Measurements from ENCODE around the gene LYPD3.
A peak's percentile ranks its signal among the peaks of the same experiment; 100 is the strongest.

Gene LYPD3

DNA sequence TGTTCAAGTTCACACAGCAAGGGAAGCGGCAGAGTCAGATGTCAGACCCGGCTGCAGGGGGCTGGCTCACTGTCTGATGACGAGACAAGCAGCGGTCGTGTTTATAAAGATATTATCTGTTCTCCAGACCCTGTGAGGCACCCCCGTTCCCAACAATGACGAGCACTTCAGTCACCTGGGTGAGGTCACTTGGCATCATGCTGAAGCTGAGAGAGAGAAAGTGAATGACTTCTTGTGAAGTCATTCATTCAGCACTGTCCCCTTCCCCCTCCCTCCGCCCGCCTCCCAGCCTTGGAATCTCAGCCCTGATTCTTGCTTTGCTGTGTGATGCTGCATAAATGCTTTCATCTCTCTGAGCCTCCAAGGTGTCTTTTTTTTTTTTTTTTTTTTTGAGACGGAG is 4.9 kb upstream of the LYPD3 start:
- DNase-seq: peak; percentile 32
- no peak overlapping the region for H3K27ac ChIP-seq

DNA sequence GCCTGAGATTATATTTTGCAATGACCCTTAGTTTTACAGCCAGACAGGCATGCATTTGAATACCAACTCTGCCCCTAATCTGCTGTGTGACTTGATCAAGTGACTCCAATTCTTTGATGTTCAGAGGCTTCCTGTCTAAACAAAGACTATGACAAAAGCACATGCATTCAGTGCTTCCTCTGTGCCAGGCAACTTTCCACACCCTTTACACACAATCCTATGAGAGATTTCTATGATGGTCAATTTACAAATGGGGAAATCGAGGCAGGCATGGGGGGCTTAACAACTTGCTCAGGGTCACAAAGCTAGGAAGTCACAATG is 3.7 kb upstream of the LYPD3 start:
- no peak overlapping the region for H3K27ac ChIP-seq
- H3K4me3 ChIP-seq (ENCODE audit: low read depth, low read length): no peak overlapping the region
- no peak for DNase-seq

More for the DNA sequence above, 4.9 kb upstream of the LYPD3 start:
- Histone ChIP-seq H3K36me3 (replicated peaks) (no peaks in the 10 kb centered on the region), H3K4me3 (ENCODE audit: low read depth, low read length) (no peak overlapping the region), H3K27me3 (replicated peaks) (no peaks in the 10 kb centered on the region)
- in situ Hi-C loops (cut with HindIII; ENCODE audit: low pct_ligation_motif_present, low sequenced_read_pairs): no loop called here
- TF ChIP-seq, protein P1, sequence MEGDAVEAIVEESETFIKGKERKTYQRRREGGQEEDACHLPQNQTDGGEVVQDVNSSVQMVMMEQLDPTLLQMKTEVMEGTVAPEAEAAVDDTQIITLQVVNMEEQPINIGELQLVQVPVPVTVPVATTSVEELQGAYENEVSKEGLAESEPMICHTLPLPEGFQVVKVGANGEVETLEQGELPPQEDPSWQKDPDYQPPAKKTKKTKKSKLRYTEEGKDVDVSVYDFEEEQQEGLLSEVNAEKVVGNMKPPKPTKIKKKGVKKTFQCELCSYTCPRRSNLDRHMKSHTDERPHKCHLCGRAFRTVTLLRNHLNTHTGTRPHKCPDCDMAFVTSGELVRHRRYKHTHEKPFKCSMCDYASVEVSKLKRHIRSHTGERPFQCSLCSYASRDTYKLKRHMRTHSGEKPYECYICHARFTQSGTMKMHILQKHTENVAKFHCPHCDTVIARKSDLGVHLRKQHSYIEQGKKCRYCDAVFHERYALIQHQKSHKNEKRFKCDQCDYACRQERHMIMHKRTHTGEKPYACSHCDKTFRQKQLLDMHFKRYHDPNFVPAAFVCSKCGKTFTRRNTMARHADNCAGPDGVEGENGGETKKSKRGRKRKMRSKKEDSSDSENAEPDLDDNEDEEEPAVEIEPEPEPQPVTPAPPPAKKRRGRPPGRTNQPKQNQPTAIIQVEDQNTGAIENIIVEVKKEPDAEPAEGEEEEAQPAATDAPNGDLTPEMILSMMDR (IDR thresholded peaks at IDR 0.05; ENCODE audit: low read depth, low read length, missing control alignments): no peak

DNA sequence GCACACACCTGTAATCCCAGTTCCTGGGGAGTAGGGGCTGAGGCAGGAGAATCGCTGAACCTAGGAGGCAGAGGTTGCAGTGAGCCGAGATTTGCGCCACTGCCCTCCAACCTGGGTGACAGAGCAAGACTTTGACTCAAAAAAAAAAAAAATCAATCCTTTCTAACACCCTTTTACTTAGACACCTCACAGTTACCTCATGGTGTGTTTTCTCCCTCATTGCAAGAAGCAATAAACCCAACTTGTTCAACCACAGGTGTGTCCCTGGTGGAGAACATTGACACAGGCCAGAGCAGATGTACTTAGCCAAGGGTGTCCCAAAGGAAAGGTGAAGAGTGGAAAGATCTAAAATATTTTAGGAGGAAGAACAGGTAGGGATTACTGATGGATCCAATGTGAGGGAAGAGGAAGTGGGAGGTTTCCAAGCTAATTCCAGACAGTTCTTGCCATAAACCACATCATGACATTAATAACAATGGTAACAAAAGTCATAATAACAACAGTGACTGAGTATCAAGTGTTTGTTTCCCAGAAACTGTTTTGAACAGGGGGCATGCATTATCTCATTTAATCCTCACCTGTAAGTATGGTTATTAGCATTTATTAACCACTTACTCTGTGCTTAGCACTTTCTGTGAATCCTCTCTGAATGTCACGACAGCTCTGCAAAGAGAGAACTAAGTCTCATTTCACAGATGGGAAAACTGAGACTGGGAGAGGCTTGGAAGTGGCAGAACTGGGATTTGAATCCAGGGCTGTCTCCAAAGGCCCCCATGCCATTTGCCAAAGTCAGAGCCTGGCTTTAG is 3.1 kb upstream of the LYPD3 start:
- Histone ChIP-seq H3K36me3 (replicated peaks) (no peaks in the 10 kb centered on the region), H3K27me3 (replicated peaks) (no peaks in the 10 kb centered on the region), H3K27ac (no peak overlapping the region), H3K4me3 (ENCODE audit: low read depth, low read length) (no peak overlapping the region)
- in situ Hi-C loops (cut with HindIII; ENCODE audit: low pct_ligation_motif_present, low sequenced_read_pairs): no loop called here
- TF ChIP-seq, protein P1 (IDR thresholded peaks at IDR 0.05; ENCODE audit: low read depth, low read length, missing control alignments): no peak
- no peak for DNase-seq

More for the DNA sequence above, 3.7 kb upstream of the LYPD3 start:
- H3K27me3 ChIP-seq (replicated peaks): no peaks in the 10 kb centered on the region
- TF ChIP-seq, protein P1 (IDR thresholded peaks at IDR 0.05; ENCODE audit: low read depth, low read length, missing control alignments): no peak
- H3K36me3 ChIP-seq (replicated peaks): no peaks in the 10 kb centered on the region
- in situ Hi-C loops (cut with HindIII; ENCODE audit: low pct_ligation_motif_present, low sequenced_read_pairs): no loop called here

DNA sequence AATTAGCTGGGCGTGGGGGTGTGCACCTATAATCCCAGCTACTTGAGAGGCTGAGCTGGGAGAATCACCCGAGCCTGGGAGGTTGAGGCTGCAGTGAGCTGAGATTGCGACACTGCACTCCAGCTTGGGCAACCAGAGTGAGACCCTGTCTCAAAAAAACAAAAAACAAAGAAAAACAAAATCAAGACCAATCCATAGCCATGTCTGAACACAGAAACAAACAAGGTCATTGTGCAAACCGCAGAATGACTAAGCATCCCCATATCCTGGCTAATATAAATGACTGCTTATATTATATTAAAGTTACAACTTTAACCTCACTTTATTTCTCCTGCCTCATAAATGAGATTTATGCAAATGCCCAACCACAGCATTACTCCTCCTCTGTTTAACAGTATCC is 2.3 kb upstream of the LYPD3 start:
- TF ChIP-seq, protein P1 (IDR thresholded peaks at IDR 0.05; ENCODE audit: low read depth, low read length, missing control alignments): no peak
- peak; percentile 37 for DNase-seq
- Histone ChIP-seq H3K27me3 (replicated peaks) (no peaks in the 10 kb centered on the region), H3K36me3 (replicated peaks) (no peaks in the 10 kb centered on the region), H3K27ac (no peak overlapping the region), H3K4me3 (ENCODE audit: low read depth, low read length) (no peak overlapping the region)
- in situ Hi-C loops (cut with HindIII; ENCODE audit: low pct_ligation_motif_present, low sequenced_read_pairs): no loop called here

DNA sequence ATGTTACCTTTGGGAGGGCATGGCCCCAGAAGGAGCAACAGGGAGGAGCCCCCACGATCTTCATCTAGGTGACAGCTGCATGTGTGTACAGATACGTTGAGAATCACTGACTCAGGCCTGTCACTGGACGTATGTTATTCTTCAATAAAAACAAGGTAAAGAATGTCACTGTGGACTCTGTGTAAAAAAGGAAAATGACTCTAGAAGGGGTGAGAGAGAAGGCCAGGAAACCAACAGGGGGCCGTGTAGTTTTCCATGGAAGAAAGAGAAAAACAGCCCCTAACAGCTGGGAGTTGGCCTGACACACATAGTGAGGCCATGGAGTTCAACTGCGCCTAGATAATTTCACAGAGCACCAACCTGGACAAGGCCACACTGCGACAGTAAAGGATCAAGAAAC is 1.9 kb upstream of the LYPD3 start:
- in situ Hi-C loops (cut with HindIII; ENCODE audit: low pct_ligation_motif_present, low sequenced_read_pairs): no loop called here
- no peaks in the 10 kb centered on the region for H3K27me3 ChIP-seq (replicated peaks)
- DNase-seq: no peak
- TF ChIP-seq, protein P1 (IDR thresholded peaks at IDR 0.05; ENCODE audit: low read depth, low read length, missing control alignments): no peak
- no peaks in the 10 kb centered on the region for H3K36me3 ChIP-seq (replicated peaks)
- no peak overlapping the region for H3K4me3 ChIP-seq (ENCODE audit: low read depth, low read length)
- no peak overlapping the region for H3K27ac ChIP-seq

DNA sequence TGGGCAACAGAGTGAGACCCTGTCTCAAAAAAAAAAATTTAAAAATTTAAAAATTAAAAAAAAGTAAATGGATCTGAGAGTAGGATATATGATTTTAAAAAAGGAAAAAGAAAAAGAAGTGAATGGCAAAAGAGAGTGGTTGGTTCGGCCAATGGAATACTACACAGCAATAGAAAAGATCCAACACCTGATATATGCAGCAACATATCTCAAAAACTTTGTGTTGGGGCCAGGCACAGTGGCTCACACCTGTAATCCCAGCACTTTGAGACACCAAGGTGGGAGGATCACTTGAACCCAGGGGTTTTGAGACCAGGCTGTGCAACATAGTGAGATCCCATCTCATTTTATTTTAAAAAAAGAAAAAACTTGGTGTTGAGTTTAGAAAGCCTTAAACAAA is 1.4 kb upstream of the LYPD3 start:
- no peak for DNase-seq
- Histone ChIP-seq H3K27me3 (replicated peaks) (no peaks in the 10 kb centered on the region), H3K4me3 (ENCODE audit: low read depth, low read length) (no peak overlapping the region), H3K27ac (no peak overlapping the region), H3K36me3 (replicated peaks) (no peaks in the 10 kb centered on the region)
- in situ Hi-C loops (cut with HindIII; ENCODE audit: low pct_ligation_motif_present, low sequenced_read_pairs): no loop called here
- TF ChIP-seq, protein P1 (IDR thresholded peaks at IDR 0.05; ENCODE audit: low read depth, low read length, missing control alignments): no peak
